SHP77 treated with DMSO at 0.1 percent for 48 hours (cell line): ENCODE measurements around the gene FGF18.

Experiments used
- DNase-seq: peaks from one replicate; lab custom pipeline; 2025; lab: John Stamatoyannopoulos, UW

Gene FGF18

GRCh38 chr5:171470420-171470819, 51.0 kb downstream of the FGF18 start:
- no peak for DNase-seq

GRCh38 chr5:171474230-171474813, 54.9 kb downstream of the FGF18 start:
- no peak for DNase-seq

GRCh38 chr5:171475596-171475995, 56.1 kb downstream of the FGF18 start:
- DNase-seq: no peak

GRCh38 chr5:171476701-171477100, 57.3 kb downstream of the FGF18 start:
- no peak for DNase-seq

- no peak for DNase-seq
These were observed 57.7 kb downstream of the FGF18 start for GRCh38 chr5:171477101-171477500.

- DNase-seq: no peak
These were observed 58.2 kb downstream of the FGF18 start for GRCh38 chr5:171477666-171478065.

- DNase-seq: no peak
These were observed 59.7 kb downstream of the FGF18 start for GRCh38 chr5:171478946-171479775.

GRCh38 chr5:171479776-171480125, 60.3 kb downstream of the FGF18 start:
- DNase-seq: no peak

GRCh38 chr5:171480239-171480638, 60.8 kb downstream of the FGF18 start:
- no peak for DNase-seq

GRCh38 chr5:171481571-171482433, 62.4 kb downstream of the FGF18 start:
- DNase-seq: no peak

GRCh38 chr5:171482434-171482730, 62.9 kb downstream of the FGF18 start:
- no peak for DNase-seq

- DNase-seq: no peak
These were observed 64.2 kb downstream of the FGF18 start for GRCh38 chr5:171483551-171484135.

- no peak for DNase-seq
These were observed 65.0 kb downstream of the FGF18 start for GRCh38 chr5:171484460-171484899.

GRCh38 chr5:171485668-171486067, 66.2 kb downstream of the FGF18 start:
- DNase-seq: no peak

- no peak for DNase-seq
These were observed 67.2 kb downstream of the FGF18 start for GRCh38 chr5:171486613-171487012.

GRCh38 chr5:171488876-171489275, 69.4 kb downstream of the FGF18 start:
- DNase-seq: no peak

GRCh38 chr5:171492781-171493180, 73.3 kb downstream of the FGF18 start:
- no peak for DNase-seq

GRCh38 chr5:171493646-171494393, 74.4 kb downstream of the FGF18 start:
- DNase-seq: no peak

GRCh38 chr5:171494452-171495121, 75.1 kb downstream of the FGF18 start:
- DNase-seq: no peak

- DNase-seq: no peak
These were observed 75.8 kb downstream of the FGF18 start for GRCh38 chr5:171495122-171495700.

- DNase-seq: no peak
These were observed 77.0 kb downstream of the FGF18 start for GRCh38 chr5:171496456-171496855.
